ENCODE results near the gene RIPOR2.
"Not testable (repeated sequence)": the region's sequence is repeated elsewhere in the genome, so short reads cannot be mapped to it uniquely, and the experiment has no call there.

The RIPOR2 gene

DNA sequence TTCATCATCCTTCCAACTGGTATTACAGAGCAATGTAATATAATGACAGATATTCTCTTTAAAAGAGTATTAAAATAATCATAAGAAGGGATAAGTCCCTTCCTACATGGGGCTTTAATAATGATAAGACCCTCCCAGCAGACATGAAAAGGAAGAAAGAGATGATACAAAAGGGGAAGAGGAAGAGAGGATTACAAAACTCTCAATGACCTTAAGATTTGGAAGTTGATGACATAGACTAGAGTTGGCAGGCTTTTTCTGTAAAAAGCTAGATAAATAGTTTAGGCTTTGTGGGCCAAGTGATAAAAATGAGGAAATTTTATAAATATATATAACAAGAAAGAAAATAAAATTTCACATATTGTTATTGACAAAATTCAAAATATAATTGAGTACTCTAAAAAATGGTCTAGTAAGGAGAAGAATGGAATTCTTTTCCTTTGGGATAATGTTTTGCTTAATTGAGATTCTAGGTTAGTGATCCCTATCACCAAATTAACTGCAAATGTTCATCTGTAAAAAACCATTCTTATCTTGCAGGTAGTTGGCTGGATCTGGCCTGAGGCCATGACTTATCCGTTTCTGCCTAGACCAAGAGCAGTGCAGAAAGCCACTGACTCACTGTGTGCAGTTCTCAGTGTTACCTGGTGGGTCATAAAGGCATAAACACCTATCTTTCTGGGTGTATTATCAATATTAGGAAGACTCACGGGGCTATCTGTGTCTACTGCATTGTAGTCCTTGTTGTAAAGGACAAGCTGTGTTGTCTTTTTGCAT is 11.0 kb downstream of the RIPOR2 start:
- DNase-seq: no peak

GRCh38 chr6:24923885-24924401 is 11.8 kb downstream of the RIPOR2 start:
- no peak for DNase-seq

- DNase-seq: no peak
Measured at GRCh38 chr6:24922814-24923213, 12.9 kb downstream of the RIPOR2 start.

DNA sequence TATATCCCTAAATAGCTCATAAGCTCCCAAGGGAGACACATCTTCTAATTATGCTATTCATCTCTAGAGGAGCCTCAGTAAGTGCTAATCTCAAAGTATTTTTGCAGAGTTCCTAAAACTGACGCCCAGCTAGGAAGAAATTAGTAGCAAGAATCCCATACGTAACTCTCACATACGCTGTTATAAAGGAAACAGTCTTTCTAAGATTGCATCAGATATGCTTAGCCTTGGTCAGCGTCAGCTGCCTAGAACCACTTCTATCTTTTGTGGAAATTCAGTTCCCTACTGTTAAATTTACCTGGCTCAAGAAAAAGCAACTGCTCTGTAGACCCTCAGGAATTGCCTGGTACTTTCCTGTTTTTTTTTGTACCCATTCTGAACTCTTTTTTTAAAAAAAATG is 13.6 kb downstream of the RIPOR2 start:
- DNase-seq: no peak

GRCh38 chr6:24920136-24920535 is 15.6 kb downstream of the RIPOR2 start:
- no peak for DNase-seq

- DNase-seq: peak; percentile 81
Measured at GRCh38 chr6:24919056-24919892, 16.5 kb downstream of the RIPOR2 start.

DNA sequence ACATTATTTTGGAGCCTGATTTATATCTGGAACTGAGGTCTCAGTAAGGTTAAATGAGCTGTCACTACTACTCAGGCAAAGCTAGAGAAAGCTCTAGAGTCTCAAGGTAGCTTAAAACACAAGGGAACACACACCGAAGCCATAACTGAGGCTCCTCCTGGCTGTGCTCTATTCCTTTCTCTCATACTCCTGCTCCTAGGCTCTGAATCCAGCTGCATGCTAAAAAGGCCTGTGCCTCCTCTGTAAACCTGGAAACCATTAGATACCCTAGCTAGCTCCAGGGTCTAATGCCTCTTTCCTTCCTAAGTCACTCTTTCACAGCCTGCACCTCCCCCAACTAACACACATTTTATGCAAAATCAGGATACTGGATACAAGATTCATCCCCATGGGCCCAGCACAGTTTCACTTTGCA is 17.1 kb downstream of the RIPOR2 start:
- DNase-seq: no peak

DNA sequence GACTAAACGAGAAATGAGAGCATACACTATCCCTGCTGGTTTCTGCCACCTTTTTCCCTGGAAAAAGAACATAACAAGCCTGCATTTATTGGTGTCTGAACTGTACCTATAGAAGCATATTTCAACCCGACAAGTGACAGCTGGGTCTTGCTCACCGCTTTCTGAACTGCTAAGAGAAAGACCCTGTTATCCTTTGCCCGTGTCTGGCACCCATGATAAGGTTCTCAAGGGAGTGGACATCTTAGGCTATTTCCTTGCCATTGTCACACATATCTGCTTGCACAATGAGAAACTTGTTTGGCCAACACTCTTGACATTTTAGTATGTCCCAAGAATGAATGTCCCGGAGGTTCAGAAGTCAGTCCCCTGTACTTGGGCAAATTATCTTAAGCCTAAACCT is 19.3 kb downstream of the RIPOR2 start:
- DNase-seq: no peak

GRCh38 chr6:24915641-24916040 is 20.1 kb downstream of the RIPOR2 start:
- no peak for DNase-seq

DNA sequence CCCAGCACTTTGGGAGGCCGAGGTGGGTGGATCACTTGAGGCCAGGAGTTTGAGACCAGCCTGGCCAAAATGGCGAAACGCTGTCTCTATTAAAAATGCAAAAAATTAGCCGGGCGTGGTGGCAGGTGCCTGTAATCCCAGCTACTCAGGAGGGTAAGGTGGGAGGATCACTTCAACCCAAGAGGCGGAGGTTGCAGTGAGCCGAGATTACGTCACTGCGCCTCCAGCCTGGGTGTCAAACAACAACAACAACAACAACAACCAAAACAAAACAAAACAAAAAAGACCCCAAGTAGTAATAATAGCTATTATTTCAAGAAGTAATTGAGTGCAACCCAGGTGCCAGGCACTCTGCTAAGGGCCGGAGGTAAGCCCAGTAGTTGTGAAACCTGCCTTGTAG is 21.7 kb downstream of the RIPOR2 start:
- not testable (repeated sequence) for DNase-seq

- no peak for DNase-seq
Measured at GRCh38 chr6:24911796-24912382, 23.9 kb downstream of the RIPOR2 start.

GRCh38 chr6:24910961-24911725 is 24.6 kb downstream of the RIPOR2 start:
- DNase-seq: peak; percentile 72

DNA sequence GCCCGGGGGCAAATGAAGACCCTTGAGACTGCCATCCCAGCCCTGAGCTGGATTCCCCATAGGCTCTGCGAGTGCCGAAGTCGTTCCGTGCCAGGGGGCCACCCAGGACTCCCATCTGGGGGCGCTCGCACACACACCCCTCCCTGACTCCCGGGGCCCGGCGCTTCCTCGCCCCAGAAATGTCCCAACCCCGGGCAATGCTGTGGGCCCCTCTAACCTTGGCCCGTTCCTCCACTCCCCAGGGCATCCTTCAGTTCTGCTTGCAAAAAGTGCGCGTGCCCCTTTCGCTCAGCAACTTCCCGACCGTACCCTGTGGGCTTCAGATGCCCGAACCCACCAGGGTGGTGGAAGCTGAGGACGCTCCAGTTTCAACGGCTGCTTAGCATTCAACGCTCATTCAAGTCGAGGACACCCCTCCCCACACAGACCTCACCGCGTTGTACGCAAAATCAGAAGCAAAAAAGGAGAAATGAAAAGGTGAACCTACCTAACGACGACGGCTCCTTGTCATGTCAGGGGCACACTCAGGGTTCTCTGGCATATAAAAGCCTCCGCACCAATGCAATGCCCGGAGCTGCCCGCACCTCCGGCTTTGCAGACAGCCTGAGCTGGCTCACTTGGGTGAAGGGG is 25.3 kb downstream of the RIPOR2 start:
- DNase-seq: peak; percentile 41

- DNase-seq: no peak
Measured at GRCh38 chr6:24909241-24910216, 26.2 kb downstream of the RIPOR2 start.

DNA sequence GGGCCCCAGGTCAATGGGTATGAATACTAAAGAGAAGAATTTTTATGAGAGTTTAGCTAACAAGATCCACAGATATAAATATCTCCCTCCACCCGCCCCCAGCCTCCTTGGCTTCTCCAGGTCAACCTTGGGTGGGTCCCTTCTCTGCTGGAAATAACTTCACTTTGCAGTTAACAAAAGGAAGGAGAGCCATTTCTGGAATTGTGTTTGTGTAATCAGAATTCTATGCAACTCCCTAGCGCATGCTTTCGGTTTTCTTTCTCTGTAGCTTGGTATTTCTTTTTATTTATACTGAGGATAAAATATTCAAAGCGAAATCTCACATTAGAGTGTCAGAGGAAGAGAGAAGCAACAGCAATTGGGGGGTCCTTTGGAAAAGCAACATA is 27.1 kb downstream of the RIPOR2 start:
- no peak for DNase-seq

DNA sequence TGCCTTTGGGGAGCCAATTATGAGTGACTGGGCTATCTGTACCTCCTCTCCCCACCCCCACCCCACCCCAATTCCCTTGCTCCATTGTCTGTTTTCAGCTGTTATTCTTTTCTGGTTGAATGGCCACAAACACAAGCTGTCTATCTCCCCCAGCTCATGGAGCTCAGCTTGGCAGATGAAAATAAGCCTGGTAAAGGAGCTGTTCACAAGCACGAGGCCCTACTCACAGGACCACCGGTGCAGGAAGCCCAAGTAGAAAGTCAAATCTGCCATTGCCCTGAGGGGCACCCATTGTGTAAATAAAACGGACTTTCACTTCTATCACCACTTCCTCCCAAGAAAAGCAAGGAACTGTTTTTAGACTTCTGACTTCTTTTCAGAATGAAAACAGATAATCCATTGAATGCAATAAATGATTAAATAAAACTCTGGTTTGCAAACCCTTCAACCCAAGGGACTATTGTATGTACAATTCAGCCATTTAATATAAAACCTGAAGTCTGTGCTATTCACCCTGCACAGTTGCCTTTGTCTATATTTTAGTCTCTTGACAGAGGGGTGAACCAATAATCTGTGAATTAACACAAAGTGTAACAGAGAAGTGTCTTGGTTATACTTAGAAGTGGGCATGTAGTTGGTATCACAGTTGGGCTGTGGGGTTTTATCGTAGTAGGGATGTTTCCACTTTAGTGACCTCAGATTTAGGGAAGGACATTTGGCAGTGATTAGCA is 27.7 kb downstream of the RIPOR2 start:
- DNase-seq: peak; percentile 18

- DNase-seq: no peak
Measured at GRCh38 chr6:24906314-24906713, 29.4 kb downstream of the RIPOR2 start.

DNA sequence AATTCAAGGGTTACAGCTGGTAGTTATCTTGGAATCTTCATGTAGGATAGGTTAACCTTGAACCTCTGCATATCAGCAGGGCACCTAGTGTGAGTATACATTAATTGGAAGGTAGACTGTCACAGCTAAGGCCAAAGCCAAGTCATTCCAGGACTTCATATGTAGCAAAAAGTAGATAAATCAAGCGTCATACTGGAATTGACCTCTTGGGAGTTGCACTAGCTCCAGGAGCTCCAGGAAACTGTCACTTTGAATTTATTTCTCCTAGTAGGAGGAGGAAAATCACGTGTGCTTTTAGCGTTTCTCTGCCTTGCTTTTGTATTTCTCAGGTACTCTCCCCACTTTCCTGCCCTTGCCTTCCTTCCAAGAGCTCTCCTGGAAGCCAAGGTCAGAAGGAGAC is 30.3 kb downstream of the RIPOR2 start:
- DNase-seq: no peak

- DNase-seq: no peak
Measured at GRCh38 chr6:24903681-24904080, 32.1 kb downstream of the RIPOR2 start.

DNA sequence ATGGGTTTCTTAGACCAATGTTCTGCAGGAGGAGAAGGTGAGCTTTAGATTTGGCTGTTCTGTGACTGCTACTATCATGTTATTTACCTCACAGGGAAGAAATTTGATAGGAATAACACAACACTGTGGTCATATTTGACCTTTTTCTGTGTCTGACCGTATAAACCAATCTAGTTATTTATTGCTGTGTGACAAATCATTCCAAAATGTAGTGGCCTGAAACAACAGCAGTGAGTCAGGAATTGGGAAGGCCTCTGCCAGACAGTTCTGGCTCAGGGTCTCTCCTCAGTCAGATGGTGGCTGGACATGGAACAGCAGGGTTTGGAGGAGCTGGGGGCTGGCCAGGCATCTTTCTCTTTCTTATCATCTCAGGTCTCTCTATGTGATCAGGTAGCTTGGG is 33.0 kb downstream of the RIPOR2 start:
- DNase-seq: no peak
